Common myeloid progenitor, CD34-positive (primary cell): Measurements from ENCODE around the gene LHX2.
A peak's percentile ranks its signal among the peaks of the same experiment; 100 is the strongest.

Experiments used
- CTCF ChIA-PET: fragments of 350-600 bp; sonication (Branson Sonifier 250); formaldehyde crosslinking; loops from one replicate; lab custom pipeline; 2021; ENCODE audit warnings: antibody characterized with exemption; lab: Charles Lee
- POLR2A ChIA-PET: fragments of 350-600 bp; sonication (Branson Sonifier 250); formaldehyde crosslinking; loops from one replicate; lab custom pipeline; 2021; ENCODE audit warnings: antibody characterized with exemption; lab: Charles Lee
- DNase-seq, 3 donors: peaks; one replicate each; pipeline versions ENCODE4 v3.0.0 to v3.0.0-alpha.2; 2013
- H3K27ac ChIP-seq, 2 experiments: 1 replicate in 1 of 2; 2 replicates in 1 of 2; pipeline ENCODE4 v1.7.0; 2013; ENCODE audit warnings: inconsistent platforms in 2 of 2, low read length in 2 of 2, mild to moderate bottlenecking in 2 of 2, low read depth in 1 of 2, moderate library complexity in 1 of 2; ENCODE audit not compliant: severe bottlenecking in 2 of 2, insufficient read depth in 1 of 2, poor library complexity in 1 of 2
- H3K27me3 ChIP-seq, 5 experiments: replicated peaks in 2 of 5; 1 replicate in 3 of 5; 2 replicates in 2 of 5; pipeline versions ENCODE4 v1.6.1 to v1.7.0; 2013; ENCODE audit warnings: low read length in 4 of 5, mild to moderate bottlenecking in 2 of 5, moderate library complexity in 2 of 5, inconsistent platforms in 1 of 5; ENCODE audit not compliant: insufficient read depth in 5 of 5, control insufficient read depth in 4 of 5
- H3K36me3 ChIP-seq, 4 experiments: 1 replicate in 2 of 4; 2 replicates in 2 of 4; pipeline versions ENCODE4 v1.6.1 to v1.7.0; 2013; ENCODE audit warnings: low read length in 3 of 4, control low read depth in 1 of 4, mild to moderate bottlenecking in 1 of 4; ENCODE audit not compliant: control insufficient read depth in 4 of 4, insufficient read depth in 4 of 4
- H3K4me1 ChIP-seq, 4 experiments: 1 replicate in 3 of 4; 2 replicates in 1 of 4; pipeline versions ENCODE4 v1.6.1 to v1.7.1; 2013; ENCODE audit warnings: low read length in 3 of 4, mild to moderate bottlenecking in 3 of 4, control low read depth in 1 of 4, inconsistent platforms in 1 of 4, moderate library complexity in 1 of 4; ENCODE audit not compliant: control insufficient read depth in 4 of 4, insufficient read depth in 4 of 4; ENCODE audit errors: control extremely low read depth in 1 of 4
- H3K4me3 ChIP-seq, 7 experiments: 1 replicate in 4 of 7; 2 replicates in 3 of 7; pipeline versions ENCODE4 v1.5.1 to v1.7.0; 2013; ENCODE audit warnings: mild to moderate bottlenecking in 7 of 7, low read length in 6 of 7, moderate library complexity in 6 of 7, inconsistent platforms in 2 of 7, low read depth in 2 of 7, control low read depth in 1 of 7; ENCODE audit not compliant: insufficient read depth in 4 of 7, control insufficient read depth in 1 of 7; ENCODE audit errors: extremely low read depth in 1 of 7
- H3K9me3 ChIP-seq, 5 experiments: 1 replicate in 4 of 5; 2 replicates in 1 of 5; pipeline versions ENCODE4 v1.6.1 to v1.7.1; 2013; ENCODE audit warnings: low read length in 4 of 5, mild to moderate bottlenecking in 2 of 5, inconsistent platforms in 1 of 5, low read depth in 1 of 5, moderate library complexity in 1 of 5; ENCODE audit not compliant: control insufficient read depth in 4 of 5, insufficient read depth in 2 of 5; ENCODE audit errors: control extremely low read depth in 1 of 5
- WGBS: methylation state at CpG from one replicate; pipeline ENCODE4 v1.1.5; 2013; ENCODE audit not compliant: insufficient coverage; 5-methylcytosine and 5-hydroxymethylcytosine counted together

LHX2 gene

DNA sequence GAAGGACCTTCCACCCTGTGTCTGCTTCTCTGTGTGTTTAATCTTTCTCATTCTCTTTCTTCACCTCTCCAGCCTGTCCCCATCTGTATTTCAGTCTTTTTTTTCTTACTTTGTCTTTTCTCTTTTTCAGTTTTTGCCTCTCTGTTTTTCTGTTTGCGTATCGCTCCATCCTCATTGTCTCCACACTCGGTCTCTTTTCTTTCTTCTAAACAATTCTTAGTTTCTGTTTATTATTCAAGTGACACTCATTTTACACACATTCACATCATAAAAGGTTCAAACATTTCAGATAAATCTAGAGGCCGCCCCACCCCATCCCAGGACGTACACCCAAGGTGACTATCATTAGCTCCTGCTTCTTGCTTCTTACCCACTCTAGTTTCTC lies 9.8 kb downstream of the LHX2 start:
- Histone ChIP-seq H3K27me3 (peaks cover 26 to 99% (median 65%) of the 10 kb centered on the region in 5 experiments), H3K4me1 (peaks cover under 1 to 20% (median 18%) of the 10 kb centered on the region in 4 experiments), H3K9me3 (peaks cover 0 to 2% (median 0%) of the 10 kb centered on the region in 5 experiments), H3K36me3 (no peaks in the 10 kb centered on the region), H3K4me3 (no peak overlapping the region), H3K27ac (no peak overlapping the region)
- 0% methylated on average over 2 of the region's 5 CpGs for WGBS
- CTCF ChIA-PET: interaction anchor here (0.8 kb wide), 1 partner anchor 8 kb away, joined by 3 read pairs; no protein-coding TSS in a partner anchor
- no peak for DNase-seq
- POLR2A ChIA-PET: interaction anchor here (1.1 kb wide), 1 partner anchor 17 kb away, joined by 3 read pairs; no protein-coding TSS in a partner anchor

DNA sequence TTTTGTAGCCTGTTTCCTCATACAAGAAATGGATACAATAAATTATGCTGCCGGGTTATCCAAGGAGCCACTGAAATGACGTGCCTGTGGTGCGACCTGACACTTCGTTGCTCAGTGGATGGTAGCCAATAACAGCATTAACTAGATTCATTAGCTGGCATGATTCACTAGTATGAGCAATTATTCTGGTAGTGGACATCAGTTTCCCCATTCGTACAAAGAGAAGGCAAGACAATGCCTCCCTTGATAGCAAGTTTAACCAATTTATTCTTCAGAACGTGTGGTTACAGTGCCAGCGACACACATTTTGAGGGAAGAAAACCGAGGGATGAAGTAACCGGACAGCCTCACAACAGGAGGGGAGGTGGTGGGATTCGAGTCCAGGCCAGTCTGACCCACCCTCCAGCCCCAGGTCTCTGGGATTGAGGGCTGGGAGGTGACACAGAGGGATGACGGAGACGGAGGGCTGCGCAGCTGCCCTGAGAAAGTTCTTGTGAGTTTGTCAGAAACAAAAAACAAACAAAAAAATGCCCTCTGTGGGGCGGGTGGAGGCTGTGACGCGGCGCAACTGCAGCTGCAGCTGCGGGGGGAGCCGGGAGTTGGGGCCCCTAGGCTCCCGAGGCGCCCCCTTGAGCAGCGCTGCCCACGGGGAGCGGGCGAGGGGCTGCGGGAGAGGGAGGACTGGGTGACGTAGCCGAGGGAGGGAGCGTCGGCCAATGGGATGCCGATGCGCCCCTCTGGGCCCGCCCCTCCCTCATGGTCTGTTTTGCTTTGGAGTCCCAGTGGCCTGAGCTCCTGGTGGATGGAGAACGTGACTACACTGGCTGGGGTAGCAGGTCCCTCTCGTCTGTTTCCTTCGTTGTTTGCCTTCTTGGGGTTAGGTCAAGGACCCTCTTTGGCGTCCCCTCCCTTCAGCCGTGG lies 10.9 kb downstream of the LHX2 start:
- CTCF ChIA-PET: interaction anchor here (0.8 to 1.2 kb wide), 2 partner anchors 9 to 18 kb away, joined by 3 read pairs; no protein-coding TSS in a partner anchor
- WGBS: 6% methylated on average over 36 of the region's 38 CpGs
- Histone ChIP-seq H3K36me3 (no peaks in the 10 kb centered on the region), H3K4me1 (peaks cover 0 to 11% (median 10%) of the 10 kb centered on the region in 4 experiments), H3K27ac (no peak overlapping the region), H3K9me3 (peaks cover 0 to 2% (median 0%) of the 10 kb centered on the region in 5 experiments), H3K4me3 (no peak overlapping the region), H3K27me3 (peaks cover 26 to 99% (median 67%) of the 10 kb centered on the region in 5 experiments)
- POLR2A ChIA-PET: no interaction called here
- DNase-seq: peak in 2 of 3 donors; percentile 46 to 49

DNA sequence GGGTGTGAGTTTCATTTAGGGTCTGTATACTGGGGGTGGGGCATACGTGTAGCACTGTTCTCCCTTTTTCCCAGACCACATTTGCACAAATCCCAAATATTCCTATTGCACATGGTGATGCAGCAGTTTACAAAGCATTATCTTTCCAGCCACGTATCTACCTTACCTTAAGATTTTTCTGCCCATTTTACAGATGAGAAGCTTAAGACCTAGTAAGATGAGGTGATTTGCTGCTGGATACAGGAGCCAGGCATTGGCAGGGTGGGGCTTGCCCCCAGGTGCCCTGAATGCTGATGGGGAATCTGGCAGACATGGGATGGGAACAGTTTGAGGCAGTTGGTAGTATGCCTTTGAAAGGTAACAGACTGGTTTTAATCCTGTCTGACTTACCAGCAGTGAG lies 12.5 kb downstream of the LHX2 start:
- ChIA-PET CTCF (no interaction called here), POLR2A (no interaction called here)
- Histone ChIP-seq H3K27ac (no peak overlapping the region), H3K36me3 (no peaks in the 10 kb centered on the region), H3K9me3 (peaks cover 0 to 2% (median 0%) of the 10 kb centered on the region in 5 experiments), H3K4me3 (no peak overlapping the region), H3K4me1 (peaks cover 0 to 3% (median under 1%) of the 10 kb centered on the region in 4 experiments), H3K27me3 (peaks cover 26 to 97% (median 61%) of the 10 kb centered on the region in 5 experiments)
- no peak for DNase-seq
- WGBS: no CpG with 5 or more reads among the region's 2 CpGs

DNA sequence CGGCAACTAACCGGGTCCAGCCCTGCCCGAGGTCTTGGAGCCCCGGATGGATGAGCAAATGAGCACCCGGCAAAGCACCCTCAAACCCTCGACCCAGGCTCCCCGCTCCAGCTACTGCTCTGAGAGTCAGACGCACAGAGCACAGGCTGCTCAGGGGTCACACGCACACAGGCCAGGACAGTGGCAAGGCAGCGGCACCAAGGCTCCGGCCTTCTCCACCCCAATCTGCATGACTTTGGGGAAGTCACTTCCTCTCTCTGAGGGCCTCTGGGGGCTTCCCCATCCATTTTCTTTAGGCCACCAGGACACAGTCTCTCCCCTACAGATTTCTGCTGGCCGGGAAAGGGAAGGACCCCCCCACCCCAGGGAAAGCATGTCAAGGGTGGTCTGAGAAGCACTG lies 18.0 kb downstream of the LHX2 start:
- ChIA-PET CTCF (interaction anchor here (1.5 kb wide), 1 partner anchor 10 kb away, joined by 3 read pairs; no protein-coding TSS in a partner anchor), POLR2A (no interaction called here)
- WGBS: 75% methylated on average over 8 of the region's 12 CpGs
- no peak for DNase-seq
- no peak overlapping the region for H3K27ac ChIP-seq
- H3K9me3 ChIP-seq: no peaks in the 10 kb centered on the region
- H3K4me3 ChIP-seq: no peak overlapping the region
- peaks cover 0 to 4% (median 0%) of the 10 kb centered on the region in 4 experiments for H3K4me1 ChIP-seq
- H3K27me3 ChIP-seq: peaks cover 20 to 96% (median 43%) of the 10 kb centered on the region in 5 experiments
- no peaks in the 10 kb centered on the region for H3K36me3 ChIP-seq

DNA sequence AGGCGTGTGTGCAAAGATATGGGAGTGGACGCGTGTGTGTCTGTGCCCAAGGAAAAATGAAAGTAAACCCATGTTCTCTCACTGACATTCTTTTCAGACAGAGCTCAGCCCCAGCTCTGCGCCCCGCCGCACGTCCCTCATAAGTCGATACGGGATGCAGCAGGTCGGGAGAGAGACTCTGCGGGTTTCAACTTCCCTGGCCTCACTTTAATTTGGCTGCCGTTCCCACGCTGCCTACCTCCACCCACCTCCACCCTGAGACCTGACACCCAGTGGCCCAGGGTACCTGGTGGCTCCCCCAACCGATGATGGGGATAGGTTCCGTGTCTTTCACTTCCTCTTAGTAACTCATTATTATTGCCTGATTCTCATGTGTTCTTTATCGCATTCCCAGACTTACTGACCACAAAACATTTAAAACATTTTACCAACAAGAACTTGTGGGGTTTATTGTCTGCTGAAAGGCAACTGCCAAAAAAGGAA lies 19.4 kb downstream of the LHX2 start:
- no peak for DNase-seq
- Histone ChIP-seq H3K4me1 (peaks cover 0 to 4% (median 0%) of the 10 kb centered on the region in 4 experiments), H3K9me3 (no peaks in the 10 kb centered on the region), H3K27ac (no peak overlapping the region), H3K36me3 (no peaks in the 10 kb centered on the region), H3K4me3 (no peak overlapping the region), H3K27me3 (peaks cover 17 to 96% (median 45%) of the 10 kb centered on the region in 5 experiments)
- CTCF ChIA-PET: interaction anchor here (1.5 kb wide), 1 partner anchor 8 kb away, joined by 3 read pairs; no protein-coding TSS in a partner anchor
- 71% methylated on average over 11 of the region's 16 CpGs for WGBS
- POLR2A ChIA-PET: no interaction called here

DNA sequence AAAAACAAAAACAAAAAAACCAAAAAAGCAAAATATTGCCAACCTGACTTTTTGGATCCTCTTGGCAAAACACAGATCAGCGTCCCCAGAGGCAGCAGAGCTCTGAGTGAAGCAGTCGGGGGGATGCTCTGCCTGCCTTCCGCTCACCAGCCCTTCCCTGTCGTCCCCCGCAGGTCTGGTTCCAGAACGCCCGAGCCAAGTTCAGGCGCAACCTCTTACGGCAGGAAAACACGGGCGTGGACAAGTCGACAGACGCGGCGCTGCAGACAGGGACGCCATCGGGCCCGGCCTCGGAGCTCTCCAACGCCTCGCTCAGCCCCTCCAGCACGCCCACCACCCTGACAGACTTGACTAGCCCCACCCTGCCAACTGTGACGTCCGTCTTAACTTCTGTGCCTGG lies 20.7 kb downstream of the LHX2 start:
- Histone ChIP-seq H3K27ac (no peak overlapping the region), H3K4me1 (peaks cover 0 to 4% (median 0%) of the 10 kb centered on the region in 4 experiments), H3K9me3 (no peaks in the 10 kb centered on the region), H3K4me3 (no peak overlapping the region), H3K36me3 (no peaks in the 10 kb centered on the region), H3K27me3 (peaks cover 17 to 95% (median 40%) of the 10 kb centered on the region in 5 experiments)
- ChIA-PET CTCF (interaction anchor here (0.7 kb wide), 1 partner anchor 9 kb away, joined by 3 read pairs; no protein-coding TSS in a partner anchor), POLR2A (no interaction called here)
- 4% methylated on average over 23 of the region's 24 CpGs for WGBS
- no peak for DNase-seq
